AG04450 (cell line): ENCODE measurements around the gene TOP3B. TPM values are rescaled to one million over a fixed set of nuclear protein-coding genes. Genes with fewer than 3 reads are reported as not detected.
A peak's percentile ranks its signal among the peaks of the same experiment; 100 is the strongest.

Experiments used
- CTCF ChIA-PET: fragments of 300-600, 350-600 bp; formaldehyde crosslinking; extraction: SDS; loops from one replicate; lab custom pipeline; 2022; ENCODE audit warnings: antibody characterized with exemption, inconsistent platforms; lab: Charles Lee
- POLR2A ChIA-PET: fragments of 350-600 bp; formaldehyde crosslinking; extraction: SDS; loops from one replicate; lab custom pipeline; 2021; ENCODE audit warnings: antibody characterized with exemption, inconsistent platforms; lab: Yijun Ruan, JAX
- DNase-seq: peaks from one replicate; pipeline ENCODE4 v3.0.0-alpha.2; 2011; ENCODE audit warnings: low read depth, low spot score
- H3K27ac ChIP-seq: one replicate; pipeline ENCODE4 v1.5.1; 2012; ENCODE audit warnings: low read depth, low read length, control low read depth
- H3K27me3 ChIP-seq: one replicate; pipeline ENCODE4 v1.6.0; 2012; ENCODE audit warnings: low read length; ENCODE audit not compliant: control insufficient read depth, insufficient read depth
- H3K4me3 ChIP-seq: 2 replicates; pipeline ENCODE4 v1.5.1; 2011; ENCODE audit warnings: mild to moderate bottlenecking, low read depth, low read length, control low read depth
- H3K9me3 ChIP-seq: 2 replicates; pipeline ENCODE4 v1.5.1; 2012; ENCODE audit warnings: low read length; ENCODE audit not compliant: control insufficient read depth, insufficient read depth
- CTCF ChIP-seq: IDR thresholded peaks from 2 replicates; pipeline ENCODE4 v1.5.1; 2011; ENCODE audit warnings: low read depth, low read length, control low read depth, inconsistent platforms
- polyA plus RNA-seq: library from polyadenylated mRNA; depleted of rRNA; stranded (reverse); fragments of >200 nt; gene quantifications from 2 replicates; pipeline ENCODE4 v1.2.3, GENCODE V29; 2011

TOP3B gene
- polyA plus RNA-seq, 1 experiment: 10.3 TPM

- ChIA-PET POLR2A (no interaction called here), CTCF (no interaction called here)
- no peaks in the 10 kb centered on the region for H3K27me3 ChIP-seq
- H3K9me3 ChIP-seq: no peaks in the 10 kb centered on the region
- no peak overlapping the region for H3K4me3 ChIP-seq
- no peak for DNase-seq
- no peak overlapping the region for H3K27ac ChIP-seq
- no peak for TF ChIP-seq CTCF
These were observed 24.0 kb downstream of the TOP3B start for GRCh38 chr22:21958360-21959273.

- no peaks in the 10 kb centered on the region for H3K27me3 ChIP-seq
- peak within 1 kb of the TSS; percentile 76 for H3K4me3 ChIP-seq
- ChIA-PET CTCF (interaction anchor here (0.5 to 2.8 kb wide), 18 partner anchors 9 to 322 kb away, joined by 3 to 20 read pairs (median 3); no protein-coding TSS in a partner anchor), POLR2A (interaction anchor here (0.7 kb wide), 2 partner anchors 217 to 222 kb away, joined by 3 read pairs; partner anchors contain the start of gene YPEL1)
- H3K27ac ChIP-seq: no peak within 1 kb of the TSS
- peak; percentile 64 for TF ChIP-seq CTCF
- DNase-seq: peak; percentile 20
- no peaks in the 10 kb centered on the region for H3K9me3 ChIP-seq
These were observed 29.7 kb downstream of the TOP3B start, which contains the start of gene PPM1F for GRCh38 chr22:21952586-21953571. Gene PPM1F, minus strand, starts transcription at chr22:21952848. Its CDS starts 6,800 bp downstream, at chr22:21946048.

GRCh38 chr22:21951931-21952465 is 30.6 kb downstream of the TOP3B start:
- Histone ChIP-seq H3K27me3 (no peaks in the 10 kb centered on the region), H3K27ac (no peak overlapping the region), H3K9me3 (no peaks in the 10 kb centered on the region), H3K4me3 (peak overlapping the region; percentile 76)
- peak; percentile 6 for DNase-seq
- TF ChIP-seq CTCF: no peak
- ChIA-PET CTCF (interaction anchor here (0.5 to 2.8 kb wide), 12 partner anchors 8 to 321 kb away, joined by 3 to 20 read pairs (median 4); no protein-coding TSS in a partner anchor), POLR2A (no interaction called here)

GRCh38 chr22:21951062-21951461 is 31.5 kb downstream of the TOP3B start:
- TF ChIP-seq CTCF: no peak
- ChIA-PET CTCF (no interaction called here), POLR2A (interaction anchor here (0.7 kb wide), 1 partner anchor 1457 kb away, joined by 6 read pairs; no protein-coding TSS in a partner anchor)
- H3K4me3 ChIP-seq: no peak overlapping the region
- DNase-seq: no peak
- H3K27ac ChIP-seq: no peak overlapping the region
- H3K9me3 ChIP-seq: no peaks in the 10 kb centered on the region
- no peaks in the 10 kb centered on the region for H3K27me3 ChIP-seq
